ENCODE results near the gene FAM170B.

GRCh38 chr10:49110684-49111319 is 23.0 kb downstream of the FAM170B start:
- TF ChIP-seq CTCF (IDR thresholded peaks at IDR 0.05) (no peak), POLR2A (IDR thresholded peaks at IDR 0.05) (no peak)

Measured in esophagus squamous epithelium (tissue), 4 donors.